Endometrial microvascular endothelial cells (primary cell): ENCODE measurements around the gene ARHGEF10L. TPM values are rescaled to one million over a fixed set of nuclear protein-coding genes. Genes with fewer than 3 reads are reported as not detected.

Source experiments
- in situ Hi-C: cut with HindIII; loops from 2 replicates; pipeline ENCODE4 v1.10.0; 2017; ENCODE audit warnings: low sequenced_read_pairs, low pct_unique_long_range_greater_than_20kb; ENCODE audit errors: inconsistent ontology term
- total RNA-seq: library from RNA; depleted of rRNA; stranded (reverse); fragments of >200 nt; gene quantifications from one replicate; pipeline ENCODE4 v1.2.3, GENCODE V29; 2015; ENCODE audit errors: inconsistent ontology term

ARHGEF10L gene
- total RNA-seq, 1 donor from 2014 or later: 6.1 TPM

DNA sequence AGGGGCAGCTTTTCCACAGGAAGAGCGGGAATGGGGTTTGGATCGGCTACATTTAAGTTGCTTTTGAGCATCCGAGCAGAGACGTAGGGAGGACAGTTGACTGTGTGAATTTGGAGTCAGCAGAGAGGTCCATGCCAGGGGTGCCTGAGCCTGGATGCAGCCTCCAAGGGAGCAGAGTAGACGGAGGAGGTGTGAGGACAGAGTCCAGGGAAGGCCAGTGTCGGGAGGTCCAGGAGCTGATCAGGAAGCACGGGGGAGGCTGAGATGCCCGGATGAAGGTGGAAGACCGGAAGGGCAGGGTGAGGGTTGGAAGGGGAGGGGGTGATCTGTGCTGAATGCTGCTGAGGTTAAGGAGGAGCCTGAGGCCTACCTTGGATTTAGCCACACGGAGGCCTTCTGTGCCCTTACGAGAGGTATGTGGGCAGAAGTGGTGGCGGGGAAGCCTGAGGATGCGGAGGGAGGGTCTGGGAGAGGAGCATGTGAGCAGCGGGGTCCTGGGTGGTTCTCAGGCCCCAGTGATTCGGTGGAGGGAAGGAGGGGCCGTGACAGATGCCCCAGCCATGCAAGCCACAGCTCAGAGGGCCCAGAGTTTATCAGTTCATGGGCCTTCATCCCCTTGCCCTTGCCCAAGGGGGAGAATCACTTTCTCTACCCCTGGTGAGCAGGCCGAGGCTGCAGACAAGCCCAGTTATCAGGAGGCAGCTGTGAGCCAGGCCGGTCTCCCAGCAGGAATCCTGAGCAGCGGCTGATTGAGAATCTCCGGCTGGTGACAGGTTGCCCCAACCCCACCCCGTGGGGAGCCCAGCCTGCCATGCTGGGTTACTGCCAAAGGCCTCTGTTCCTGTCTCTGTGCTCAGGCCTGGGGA lies 161.7 kb downstream of the ARHGEF10L start:
- in situ Hi-C loops: no loop called here

DNA sequence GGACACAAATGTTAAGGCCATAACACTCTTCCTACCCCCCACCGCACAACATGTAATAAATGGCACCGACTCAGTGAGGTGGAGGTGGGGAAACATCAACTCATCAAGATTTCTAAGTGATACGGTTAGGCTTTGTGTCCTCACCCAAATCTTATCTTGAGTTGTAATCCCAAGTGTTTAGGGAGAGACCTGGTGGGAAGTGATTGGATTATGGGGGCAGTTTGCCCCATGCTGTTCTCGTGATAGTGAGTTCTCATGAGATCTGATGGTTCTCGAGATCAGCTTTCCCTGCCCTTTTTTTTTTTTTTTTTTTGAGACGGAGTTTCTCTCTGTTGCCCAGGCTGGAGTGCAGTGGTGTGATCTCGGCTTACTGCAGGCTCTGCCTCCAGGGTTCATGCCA lies 164.7 kb downstream of the ARHGEF10L start:
- in situ Hi-C loops: no loop called here

DNA sequence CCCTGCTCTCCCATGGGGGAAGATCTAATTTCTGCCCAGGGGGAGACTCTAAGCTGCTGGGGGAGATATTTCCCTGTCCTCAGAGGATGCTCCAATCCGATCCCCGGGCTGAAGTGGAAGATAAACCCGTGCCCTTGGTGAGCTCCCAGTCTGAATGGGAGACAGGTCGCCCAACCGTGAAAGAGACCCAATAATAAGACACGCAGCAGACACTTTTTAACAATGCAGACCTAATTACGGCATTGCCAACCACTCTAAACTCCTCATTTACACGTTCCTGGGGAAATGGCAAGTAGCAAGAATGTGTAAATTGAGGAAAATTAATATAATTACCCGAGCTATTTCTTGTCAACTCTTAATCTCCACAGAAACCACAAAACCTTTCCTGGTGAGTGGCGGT lies 166.9 kb downstream of the ARHGEF10L start:
- in situ Hi-C loops: no loop called here

DNA sequence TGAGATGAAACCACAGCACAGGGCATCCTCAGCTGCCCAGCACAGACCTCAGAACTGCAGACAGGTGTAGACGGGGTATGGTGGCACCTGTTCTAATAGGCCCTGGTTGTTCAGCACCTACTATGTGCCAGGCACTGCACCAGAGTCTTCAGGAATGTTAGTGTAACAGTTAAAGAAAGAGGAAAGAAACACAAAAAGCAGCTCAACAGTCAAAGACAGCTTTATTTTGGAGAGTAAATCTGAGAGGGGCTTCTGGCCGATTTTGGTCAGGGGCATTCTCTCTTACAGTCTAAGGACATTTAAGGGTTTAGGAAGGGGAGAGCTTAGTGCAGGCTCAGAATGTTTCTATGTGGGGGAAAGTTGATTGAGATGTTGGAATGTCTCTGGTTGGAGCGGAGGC lies 170.5 kb downstream of the ARHGEF10L start:
- in situ Hi-C loops: no loop called here

DNA sequence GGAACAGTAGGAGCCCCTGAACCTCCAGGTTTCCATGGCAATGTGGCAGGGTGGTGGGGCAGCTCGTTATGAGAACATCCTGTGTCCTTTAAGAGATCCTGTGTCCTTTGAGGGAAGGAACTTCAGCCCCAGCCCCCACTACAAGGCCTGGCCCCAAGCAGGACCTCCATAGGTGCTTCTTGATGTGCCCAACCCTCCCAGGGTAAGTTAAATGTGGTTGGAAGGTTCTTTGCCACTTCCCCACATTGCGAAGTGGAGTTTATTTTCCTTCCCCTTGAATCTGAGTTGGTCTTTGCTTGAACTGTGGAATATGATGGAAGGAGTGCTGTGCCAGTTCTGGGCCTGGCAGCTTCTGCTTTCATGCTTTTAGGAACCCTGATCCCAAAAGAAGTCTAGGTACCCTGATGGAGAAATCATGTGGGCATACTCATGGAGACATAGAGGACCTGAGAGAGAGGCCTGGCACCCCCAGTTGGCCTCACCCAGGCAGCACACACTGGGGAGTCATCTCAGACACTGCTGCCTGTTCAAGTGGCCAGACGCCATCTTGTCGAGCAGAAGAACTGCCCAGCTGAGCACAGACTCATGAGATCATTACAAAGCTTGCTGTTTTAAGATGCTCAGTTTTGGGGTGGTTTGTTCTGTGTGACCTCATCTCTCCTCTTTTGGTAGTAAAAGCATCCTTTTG lies 171.5 kb downstream of the ARHGEF10L start:
- in situ Hi-C loops: no loop called here

DNA sequence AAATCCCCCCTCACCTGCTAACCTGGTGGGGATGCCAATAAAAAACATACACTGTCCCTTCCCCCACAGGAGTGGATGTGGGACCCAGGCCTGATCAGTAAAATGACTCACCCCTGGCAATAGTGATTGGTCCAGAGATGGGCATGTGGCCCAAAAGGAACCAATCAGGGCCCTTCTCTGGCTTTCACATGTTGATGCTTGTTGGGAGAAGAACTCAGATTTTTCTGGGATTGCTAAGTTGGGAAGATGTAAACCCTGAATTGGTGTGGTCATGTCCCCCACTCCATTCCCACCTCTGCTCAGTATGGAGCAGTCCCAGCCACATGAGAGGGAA lies 172.0 kb downstream of the ARHGEF10L start:
- in situ Hi-C loops: no loop called here

DNA sequence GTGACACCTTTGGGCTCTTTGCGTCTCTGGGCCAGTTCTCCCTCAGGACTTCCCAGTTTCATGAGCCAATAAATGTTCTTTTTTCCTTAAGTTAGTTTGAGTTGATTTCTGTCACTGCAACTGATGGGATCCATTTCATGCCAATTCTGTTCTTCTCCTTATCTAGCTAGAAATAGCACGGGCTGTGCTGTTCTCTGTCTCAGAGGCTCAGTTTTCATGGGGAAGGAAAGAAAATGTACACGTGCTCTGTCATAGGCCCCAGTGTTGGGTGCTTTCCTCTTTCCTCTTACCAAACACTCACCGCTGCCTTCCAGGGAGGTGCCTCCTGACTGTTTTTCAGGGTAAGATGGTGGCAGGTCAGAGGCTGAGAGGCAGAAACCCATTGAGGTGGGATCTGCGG lies 172.4 kb downstream of the ARHGEF10L start:
- in situ Hi-C loops: no loop called here

DNA sequence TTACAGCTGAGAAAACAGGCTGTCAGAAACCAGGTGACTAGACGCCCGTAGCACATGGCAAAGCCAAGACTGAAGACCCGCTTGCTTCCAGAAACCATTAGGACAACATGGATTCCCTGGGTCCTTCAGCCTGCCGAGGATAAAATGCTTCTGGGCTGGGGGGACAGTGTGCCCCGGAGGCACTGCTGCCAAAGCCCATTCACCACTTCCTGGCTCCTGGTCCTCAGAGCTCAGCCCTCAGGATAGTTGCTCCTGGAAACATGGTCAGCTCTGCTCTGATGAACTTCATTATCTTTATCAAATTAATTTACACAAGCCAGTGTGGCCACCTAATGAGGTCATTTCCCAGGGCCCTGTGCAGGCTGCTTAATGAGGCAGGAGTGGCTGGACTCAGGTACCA lies 174.5 kb downstream of the ARHGEF10L start:
- in situ Hi-C loops: no loop called here

DNA sequence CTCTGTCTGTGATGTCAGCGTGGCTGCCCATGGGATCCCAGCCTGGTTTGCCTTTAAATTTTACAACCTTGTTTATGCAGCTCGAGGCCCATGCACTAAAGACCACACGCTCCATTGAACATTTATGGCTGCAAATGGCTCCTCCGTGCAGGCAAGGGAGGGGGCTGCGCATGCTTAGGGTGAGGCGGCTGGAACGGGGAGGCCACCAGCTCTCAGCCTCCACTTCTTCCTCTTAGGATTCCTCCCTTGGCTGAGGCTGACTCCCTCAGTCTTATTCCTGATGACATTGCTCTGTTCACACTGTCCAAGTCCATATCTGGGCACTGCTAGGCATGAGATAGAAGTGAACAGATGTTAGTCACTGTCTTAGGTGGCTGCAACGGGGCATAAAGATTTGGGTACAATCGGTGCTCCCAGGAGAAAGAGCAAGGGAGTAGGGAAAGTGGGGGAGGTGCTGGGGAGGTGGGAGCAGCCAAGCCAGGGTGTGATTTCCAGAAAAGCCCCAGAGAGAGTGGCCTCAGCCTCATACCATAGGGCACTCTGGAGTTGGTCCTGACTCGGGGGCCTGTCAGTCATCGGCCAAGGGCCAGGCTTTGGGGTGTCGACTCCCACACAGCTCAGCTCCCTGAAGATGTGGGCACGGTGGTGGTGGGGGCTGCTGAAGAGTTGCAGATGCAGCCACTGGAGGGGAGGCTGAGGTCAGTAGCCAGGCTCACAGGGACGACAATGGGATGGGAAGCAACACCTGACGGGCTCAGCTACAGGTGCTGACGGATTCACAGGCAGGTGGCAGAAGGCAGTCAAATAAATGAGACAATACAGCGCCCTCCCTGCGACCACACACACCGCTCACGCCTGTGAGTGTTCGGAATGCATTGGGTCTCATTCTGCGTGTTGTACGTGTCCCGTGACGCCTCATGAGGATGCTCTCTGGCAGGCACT lies 178.4 kb downstream of the ARHGEF10L start:
- in situ Hi-C loops: no loop called here

DNA sequence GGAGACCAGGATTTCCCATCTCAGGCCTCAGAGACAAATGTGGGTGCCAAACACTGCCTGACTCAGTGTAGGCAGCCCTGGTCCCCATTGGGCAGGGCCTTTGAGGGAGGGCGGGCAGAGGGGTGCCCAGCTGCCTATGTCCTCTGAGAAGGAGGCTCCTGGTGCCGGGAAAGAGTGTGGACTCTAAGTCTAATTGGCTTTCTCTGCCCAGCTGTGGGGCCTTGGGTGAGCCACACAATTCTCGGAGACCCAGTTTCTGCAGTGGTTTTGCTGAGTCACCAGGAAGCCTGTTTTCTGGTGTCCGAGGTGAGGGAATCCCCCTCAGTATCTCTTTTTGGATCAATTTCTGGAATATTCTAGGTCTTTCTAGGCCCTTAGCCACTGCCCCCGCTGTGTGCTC lies 180.4 kb downstream of the ARHGEF10L start:
- in situ Hi-C loops: no loop called here

DNA sequence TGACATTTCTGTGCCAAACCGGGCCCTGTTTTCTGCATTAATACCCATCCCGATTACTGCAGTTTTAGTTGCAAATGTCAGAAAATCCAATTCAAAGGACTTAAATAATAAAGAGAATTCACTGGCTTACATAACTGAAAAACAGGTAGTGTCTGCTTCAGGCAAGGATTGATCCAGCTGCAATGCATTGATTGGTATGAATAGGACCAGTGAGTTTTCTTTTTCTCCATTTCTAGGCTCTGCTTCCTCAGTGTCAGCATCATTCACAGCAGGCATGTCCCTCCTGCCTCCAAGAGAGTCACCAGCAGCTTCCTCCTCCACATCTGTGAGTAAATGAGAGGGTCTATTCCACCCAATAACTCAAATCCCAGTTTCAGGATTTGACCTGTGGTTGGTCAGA lies 181.9 kb downstream of the ARHGEF10L start:
- in situ Hi-C loops: no loop called here

DNA sequence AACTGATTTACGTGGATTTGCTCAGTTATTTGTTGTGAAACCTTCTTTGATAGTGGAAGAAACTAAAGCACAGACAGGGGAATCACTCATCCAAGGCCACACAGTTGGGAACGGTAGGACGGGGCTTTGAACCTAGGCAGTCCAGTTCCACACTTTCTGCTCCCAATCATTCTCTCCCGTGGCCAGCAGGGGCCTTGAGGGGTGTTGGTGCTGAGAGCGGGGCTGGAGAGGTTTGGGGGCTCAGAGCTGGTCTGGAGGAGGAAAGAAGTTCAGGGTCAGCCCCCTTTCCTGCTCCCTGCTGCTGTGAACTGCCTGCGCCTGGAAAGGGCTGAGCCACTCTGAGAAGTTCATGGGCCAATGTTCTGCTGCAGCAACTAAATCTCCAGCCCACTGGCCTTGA lies 184.2 kb downstream of the ARHGEF10L start:
- in situ Hi-C loops: no loop called here

DNA sequence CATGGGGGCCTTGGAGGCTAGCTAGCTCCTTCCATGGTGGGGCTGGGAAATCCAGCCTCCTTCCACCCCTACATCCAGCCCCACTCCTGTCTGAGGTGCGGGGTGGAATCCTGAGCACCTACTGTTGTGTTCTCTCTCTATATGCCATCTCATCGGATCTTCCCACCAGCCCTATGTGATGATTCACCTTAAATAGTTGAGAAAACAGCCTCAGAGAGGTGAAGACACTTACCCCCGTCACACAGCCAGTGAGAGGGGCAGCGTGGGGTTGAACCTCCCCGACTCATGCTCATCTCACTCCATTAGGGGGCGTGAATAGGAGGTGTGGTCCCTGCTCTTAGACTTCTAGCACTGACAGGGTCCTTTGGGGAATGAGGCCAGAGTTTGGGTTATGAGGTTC lies 184.7 kb downstream of the ARHGEF10L start:
- in situ Hi-C loops: no loop called here

DNA sequence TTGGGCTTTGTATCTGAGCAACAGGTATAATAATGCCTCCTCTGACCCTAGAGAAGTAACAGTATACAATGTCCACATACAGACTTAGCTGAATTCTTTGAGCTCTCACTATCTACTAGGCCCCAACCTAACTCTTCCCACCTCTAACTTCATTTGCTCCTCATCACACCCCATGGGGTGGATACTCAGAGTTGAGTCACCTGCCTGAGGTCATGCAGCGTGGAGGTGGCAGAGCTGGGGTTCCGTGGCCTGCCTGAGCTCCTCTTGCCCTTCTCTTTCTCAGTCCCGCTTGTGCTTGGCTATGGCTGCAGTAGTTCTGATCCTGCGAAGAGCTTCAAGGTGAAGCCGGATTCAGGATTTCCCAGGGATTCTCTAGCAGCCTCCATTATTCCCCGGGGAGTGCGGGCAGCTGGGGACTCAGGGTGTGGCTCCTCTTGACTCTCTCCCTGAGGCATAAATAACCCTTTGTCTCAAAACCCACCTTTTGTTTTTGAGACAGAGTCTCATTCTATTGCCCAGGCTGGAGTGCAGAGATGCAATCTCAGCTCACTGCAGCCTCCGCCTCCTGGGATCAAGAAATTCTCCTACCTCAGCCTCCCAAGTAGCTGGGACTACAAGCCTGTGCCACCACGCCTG lies 185.7 kb downstream of the ARHGEF10L start:
- in situ Hi-C loops: no loop called here

DNA sequence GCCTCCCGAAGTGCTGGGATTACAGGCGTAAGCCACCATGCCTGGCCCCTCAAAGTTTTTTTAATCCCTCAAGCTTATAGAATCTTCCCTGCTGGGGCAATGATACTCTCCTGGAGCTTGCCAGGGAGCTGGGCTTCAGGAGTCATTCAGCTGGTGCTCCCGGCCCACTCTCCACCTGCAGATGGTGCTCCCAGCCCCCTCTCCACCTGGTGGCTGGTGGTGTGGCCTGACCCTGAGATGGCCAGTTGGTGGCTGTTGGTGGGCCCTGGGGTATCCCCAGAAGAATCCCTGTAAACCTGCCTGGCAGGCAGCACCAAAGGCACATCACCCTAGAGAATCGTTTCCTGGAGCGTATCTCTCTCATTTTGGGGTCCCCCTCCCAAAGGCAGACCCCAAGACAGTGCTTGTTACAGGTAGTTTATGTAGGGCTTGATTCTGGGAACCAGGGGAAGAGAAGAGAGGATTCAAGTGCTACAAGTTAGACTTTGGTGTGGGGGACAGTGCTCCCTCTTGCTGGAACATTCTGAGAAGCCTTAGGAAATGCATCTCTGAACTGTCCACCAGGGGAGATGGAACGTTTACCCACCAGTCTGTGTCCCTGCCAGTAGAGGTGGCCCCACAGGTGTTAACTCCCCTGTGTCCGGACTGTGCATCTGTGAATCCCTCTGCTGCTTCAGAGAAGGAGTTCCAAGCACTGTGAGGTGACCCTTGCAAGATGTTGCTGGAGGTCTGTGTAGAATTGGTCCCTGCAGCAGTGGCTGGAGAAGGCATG lies 186.5 kb downstream of the ARHGEF10L start:
- in situ Hi-C loops: no loop called here

DNA sequence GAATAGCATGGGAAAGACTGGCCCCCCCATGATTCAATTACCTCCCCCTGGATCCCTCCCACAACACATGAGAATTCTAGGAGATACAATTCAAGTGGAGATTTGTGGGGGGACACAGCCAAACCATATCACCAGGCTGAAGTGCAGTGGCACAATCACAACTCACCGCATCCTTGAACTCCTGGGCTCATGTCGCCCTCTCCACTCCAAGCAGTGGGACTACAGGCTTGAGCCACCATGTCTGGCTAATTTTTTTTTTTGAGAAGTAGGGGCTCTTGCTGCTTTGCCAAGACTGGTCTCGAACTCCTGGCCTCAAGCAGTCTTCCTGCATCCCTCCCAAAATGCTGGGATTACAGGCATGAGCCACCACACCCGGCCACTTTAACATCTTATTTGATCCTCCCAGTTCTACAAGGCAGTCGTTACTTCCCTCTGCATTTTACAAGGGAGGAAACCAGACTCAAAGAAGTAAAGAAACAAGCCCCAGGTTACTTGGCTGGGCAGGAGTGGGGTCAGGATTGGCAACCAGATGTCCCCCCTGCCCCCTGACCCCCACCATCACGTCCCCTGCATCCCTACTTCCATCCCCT lies 188.7 kb downstream of the ARHGEF10L start:
- in situ Hi-C loops: no loop called here

DNA sequence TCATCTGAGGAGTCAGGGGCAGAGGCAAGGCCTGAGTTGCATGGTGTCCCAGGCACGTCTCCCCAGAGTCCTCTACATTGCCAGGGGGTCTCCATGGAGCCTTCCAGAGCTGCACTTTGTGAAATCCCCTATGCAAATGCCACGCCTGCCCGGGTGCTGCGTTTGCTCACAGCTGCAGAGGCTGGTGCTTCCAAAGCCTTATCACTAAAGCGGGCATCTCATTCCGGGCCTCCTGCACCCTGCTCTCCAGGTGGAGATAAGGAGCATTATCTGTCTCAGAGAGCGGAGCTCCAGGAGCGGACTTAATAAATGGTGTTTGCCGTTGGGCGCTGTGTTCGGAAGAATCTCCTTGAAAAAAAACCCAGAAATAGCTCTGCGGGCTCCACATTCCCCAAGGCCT lies 189.8 kb downstream of the ARHGEF10L start:
- in situ Hi-C loops: no loop called here

DNA sequence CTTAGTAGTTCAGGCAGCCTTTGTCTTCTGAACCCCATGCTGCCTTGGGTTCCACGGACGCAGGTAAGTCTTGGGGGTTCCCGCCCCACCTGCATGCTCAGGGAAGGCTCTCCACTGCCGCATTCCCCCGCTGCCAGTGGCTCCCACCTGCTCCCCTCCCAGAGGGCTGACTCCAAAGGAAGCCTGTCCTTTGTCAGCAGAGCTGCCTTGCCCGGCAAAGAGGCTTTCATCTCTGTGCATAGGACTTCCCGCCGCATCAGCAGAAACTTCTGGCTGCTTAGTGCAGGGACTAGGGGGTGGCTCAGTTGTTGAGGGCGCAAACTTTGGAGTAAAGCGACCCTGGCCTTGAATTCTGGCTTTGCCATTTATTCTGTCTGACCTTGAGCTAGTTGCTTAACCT lies 190.4 kb downstream of the ARHGEF10L start:
- in situ Hi-C loops: no loop called here
